PC-3 (cell line): ENCODE measurements around the gene CHMP5. TPM values are rescaled to one million over a fixed set of nuclear protein-coding genes. Genes with fewer than 3 reads are reported as not detected.

Experiments used
- ATAC-seq: fragments of 200-7000 bp; cut with Tn5 transposase; 2 replicates; pipeline ENCODE4 v1.9.1; 2020; ENCODE audit warnings: mild to moderate bottlenecking, moderate library complexity
- BruUV-seq: library from RNA; stranded (reverse); fragments of 400-500 nt; replicated peaks from 2 replicates; lab custom pipeline; 2021; lab: Mats Ljungman, UMichigan
- CTCF ChIA-PET: fragments of 300-600 bp; sonication (Branson Sonifier 250); formaldehyde crosslinking; loops from one replicate; lab custom pipeline; 2022; ENCODE audit warnings: antibody characterized with exemption; lab: Charles Lee
- POLR2A ChIA-PET: fragments of 300-600 bp; sonication (Branson Sonifier 250); formaldehyde crosslinking; loops from one replicate; lab custom pipeline; 2022; ENCODE audit warnings: antibody characterized with exemption; ENCODE audit not compliant: unreplicated experiment; lab: Charles Lee
- DNase-seq: peaks from one replicate; pipeline ENCODE4 v3.0.0-alpha.2; 2015
- H2AFZ ChIP-seq: fragments of 300-600 bp; sonication (generic); 2 replicates; pipeline ENCODE4 v1.6.0; 2016; ENCODE audit warnings: antibody characterized with exemption, low read length
- H3F3A ChIP-seq: fragments of 300-600 bp; sonication (generic); one replicate; pipeline ENCODE4 v1.6.0; 2017; ENCODE audit warnings: antibody characterized with exemption, low read length, control low read depth, mild to moderate bottlenecking; ENCODE audit not compliant: unreplicated experiment
- H3K27ac ChIP-seq: fragments of 300-600 bp; sonication (generic); 2 replicates; pipeline ENCODE4 v1.5.1; 2016; ENCODE audit warnings: mild to moderate bottlenecking, low read length
- H3K27me3 ChIP-seq: fragments of 300-600 bp; sonication (generic); 2 replicates; pipeline ENCODE4 v1.6.1; 2016; ENCODE audit warnings: low read length, mixed read lengths
- H3K36me3 ChIP-seq: fragments of 300-600 bp; sonication (generic); 2 replicates; pipeline ENCODE4 v1.6.1; 2016; ENCODE audit warnings: low read depth, mixed run types, low read length, mixed read lengths
- H3K4me1 ChIP-seq: fragments of 300-600 bp; sonication (generic); 2 replicates; pipeline ENCODE4 v1.5.1; 2016; ENCODE audit warnings: low read length; ENCODE audit not compliant: insufficient read depth
- H3K4me2 ChIP-seq: fragments of 300-600 bp; sonication (generic); 2 replicates; pipeline ENCODE4 v1.6.0; 2016; ENCODE audit warnings: low read length
- H3K4me3 ChIP-seq: fragments of 300-600 bp; sonication (generic); 2 replicates; pipeline ENCODE4 v1.5.1; 2016; ENCODE audit warnings: mild to moderate bottlenecking, low read length, mixed read lengths
- H3K79me2 ChIP-seq: fragments of 300-600 bp; sonication (generic); 2 replicates; pipeline ENCODE4 v1.6.1; 2017; ENCODE audit warnings: low read length, mixed read lengths
- H3K9ac ChIP-seq: fragments of 300-600 bp; sonication (generic); 2 replicates; pipeline ENCODE4 v1.6.0; 2016; ENCODE audit warnings: mild to moderate bottlenecking, low read length
- H3K9me2 ChIP-seq: fragments of 300-600 bp; sonication (generic); replicated peaks from 2 replicates; pipeline ENCODE4 v1.6.1; 2016; ENCODE audit warnings: mixed run types, low read length, mixed read lengths
- H3K9me3 ChIP-seq: fragments of 300-600 bp; sonication (generic); 2 replicates; pipeline ENCODE4 v1.6.1; 2016; ENCODE audit warnings: low read length, mixed read lengths
- H4K20me1 ChIP-seq: fragments of 300-600 bp; sonication (generic); 2 replicates; pipeline ENCODE4 v1.6.1; 2016; ENCODE audit warnings: low read length, mixed read lengths
- CTCF ChIP-seq: fragments of 300-600 bp; sonication (generic); conservative IDR thresholded peaks from 2 replicates; pipeline ENCODE4 v1.5.1; 2017; ENCODE audit warnings: antibody characterized with exemption, low read depth, mild to moderate bottlenecking, low read length
- EZH2 ChIP-seq: fragments of 300-600 bp; sonication (generic); IDR thresholded peaks from one replicate; pipeline ENCODE4 v1.6.1; 2017; ENCODE audit warnings: antibody characterized with exemption, mild to moderate bottlenecking, low read length; ENCODE audit not compliant: unreplicated experiment
- EZH2phosphoT487 ChIP-seq: fragments of 300-600 bp; sonication (generic); IDR thresholded peaks from 2 replicates; pipeline ENCODE4 v1.6.1; 2018; ENCODE audit warnings: mild to moderate bottlenecking, antibody characterized with exemption, low read length, borderline replicate concordance
- intact Hi-C: fragments of 100-400 bp; cut with micrococcal nuclease; formaldehyde crosslinking; loops from 2 replicates; pipeline ENCODE4 v1.9.0; 2023
- total RNA-seq: library from RNA; depleted of rRNA; stranded (reverse); fragments of >200 nt; gene quantifications from 2 replicates; pipeline ENCODE4 v1.2.3, GENCODE V29; 2014

Gene CHMP5
- total RNA-seq, 1 experiment from 2014 or later, result 65.0 TPM

DNA sequence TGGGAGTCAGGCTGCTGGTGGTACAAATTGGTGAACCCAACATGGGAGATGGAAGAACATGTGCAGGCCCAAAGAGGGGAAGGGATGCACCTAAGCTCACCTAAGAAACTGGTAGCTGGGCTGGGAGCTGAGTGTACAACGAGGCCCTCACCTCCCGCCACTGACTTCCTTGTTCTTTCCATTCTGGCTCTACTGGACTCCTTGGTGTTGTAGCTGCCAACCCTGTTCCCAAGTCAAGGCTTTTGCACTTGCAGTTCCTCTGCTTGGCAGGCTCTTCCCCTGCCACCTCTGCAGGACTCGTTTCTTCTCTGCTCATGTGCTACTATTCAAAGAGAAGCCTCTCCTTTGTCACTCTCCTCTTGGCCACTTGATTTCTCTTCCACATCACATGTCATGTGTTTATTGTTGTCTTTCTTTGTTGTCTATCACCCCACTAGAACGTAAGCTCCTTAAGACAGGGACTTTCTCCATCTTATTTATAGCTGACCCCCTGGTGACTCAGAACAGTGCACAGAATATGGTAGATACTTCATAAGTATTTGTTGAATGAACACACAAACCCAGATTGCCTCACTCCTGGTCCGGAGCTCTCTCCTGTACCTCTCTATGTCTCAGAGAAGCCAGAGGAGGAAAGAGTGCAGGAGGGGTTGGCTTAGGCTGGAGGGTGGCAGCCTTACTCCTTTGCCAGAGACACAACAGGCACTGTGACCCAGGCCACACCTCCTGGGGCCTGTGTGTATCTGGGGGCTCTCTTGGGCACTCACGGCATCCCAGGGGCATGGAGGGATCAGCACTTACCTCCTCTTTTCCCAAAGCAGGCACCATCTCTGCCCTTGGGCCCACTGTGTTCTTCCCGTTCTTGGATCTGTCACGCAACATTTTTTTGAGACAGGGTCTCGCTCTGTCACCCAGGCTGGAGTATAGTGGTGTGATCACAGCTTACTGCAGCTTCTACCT, 30.1 kb upstream of the CHMP5 start:
- DNase-seq, result peak; percentile 22
- peak overlapping the region; percentile 98 for H3K27ac ChIP-seq
- H3F3A ChIP-seq, result no peaks in the 10 kb centered on the region
- H3K9ac ChIP-seq, result peak overlapping the region; percentile 93
- peak overlapping the region; percentile 40 for H3K4me2 ChIP-seq
- ATAC-seq, result no peak
- peaks cover 45% of the 10 kb centered on the region for H3K4me1 ChIP-seq
- no peaks in the 10 kb centered on the region for H3K79me2 ChIP-seq
- intact Hi-C loops, result loop anchor here (2.0 kb wide), 1 partner anchor 30 kb away; the partner anchor contains the start of genes BAG1 and CHMP5
- no peak overlapping the region for H3K4me3 ChIP-seq
- H3K27me3 ChIP-seq, result no peaks in the 10 kb centered on the region
- H4K20me1 ChIP-seq, result no peaks in the 10 kb centered on the region
- TF ChIP-seq CTCF (no peak), EZH2phosphoT487 (no peak), EZH2 (no peak)
- H2AFZ ChIP-seq, result no peak overlapping the region
- CTCF ChIA-PET, result interaction anchor here (0.5 to 1.6 kb wide), 2 partner anchors 55 to 218 kb away, joined by 3 to 10 read pairs; partner anchors contain the start of gene NFX1
- no peaks in the 10 kb centered on the region for H3K9me3 ChIP-seq
- no peaks in the 10 kb centered on the region for H3K36me3 ChIP-seq
- POLR2A ChIA-PET, result no interaction called here
- no peaks in the 10 kb centered on the region for H3K9me2 ChIP-seq
- TSS peak; percentile 80 for BruUV-seq

GRCh38 chr9:33236571-33236970, 28.3 kb upstream of the CHMP5 start:
- H3K79me2 ChIP-seq, result no peaks in the 10 kb centered on the region
- no peaks in the 10 kb centered on the region for H3K9me3 ChIP-seq
- H3F3A ChIP-seq, result no peaks in the 10 kb centered on the region
- H3K27ac ChIP-seq, result no peak overlapping the region
- no peak overlapping the region for H3K4me3 ChIP-seq
- POLR2A ChIA-PET, result no interaction called here
- TF ChIP-seq EZH2, result no peak
- no peak for TF ChIP-seq EZH2phosphoT487
- TF ChIP-seq CTCF, result no peak
- no peaks in the 10 kb centered on the region for H4K20me1 ChIP-seq
- BruUV-seq, result no TSS peak
- DNase-seq, result no peak
- no peaks in the 10 kb centered on the region for H3K9me2 ChIP-seq
- no peak overlapping the region for H3K4me2 ChIP-seq
- no peak for ATAC-seq
- peaks cover 34% of the 10 kb centered on the region for H3K4me1 ChIP-seq
- CTCF ChIA-PET, result no interaction called here
- no peaks in the 10 kb centered on the region for H3K27me3 ChIP-seq
- intact Hi-C loops, result no loop called here
- no peak overlapping the region for H2AFZ ChIP-seq
- H3K9ac ChIP-seq, result no peak overlapping the region
- H3K36me3 ChIP-seq, result no peaks in the 10 kb centered on the region

DNA sequence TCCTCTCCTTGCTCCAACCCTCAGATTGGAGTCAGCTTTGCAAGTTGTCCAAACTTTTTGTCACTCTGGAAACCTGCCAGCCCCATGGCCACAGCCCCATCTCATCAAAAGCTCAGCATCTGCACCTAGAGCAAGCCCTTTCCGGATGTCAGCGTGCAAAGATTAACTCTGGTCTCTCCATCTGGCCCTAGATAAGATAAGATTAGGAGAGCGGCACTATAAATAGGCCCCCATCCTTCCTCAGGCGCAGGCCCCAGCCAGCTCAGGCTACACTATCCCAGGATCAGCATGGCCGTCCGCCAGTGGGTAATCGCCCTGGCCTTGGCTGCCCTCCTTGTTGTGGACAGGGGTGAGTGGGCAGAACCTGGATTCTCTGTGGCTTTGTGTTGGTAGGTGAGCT, 24.9 kb upstream of the CHMP5 start, which contains the start of gene SPINK4:
TSS of gene SPINK4 (plus strand) at position 247 of the 400 bp plus-strand sequence. CDS start at position 289, 42 bp downstream.
- ChIA-PET CTCF (no interaction called here), POLR2A (no interaction called here)
- H4K20me1 ChIP-seq, result no peaks in the 10 kb centered on the region
- no peaks in the 10 kb centered on the region for H3K36me3 ChIP-seq
- intact Hi-C loops, result no loop called here
- TF ChIP-seq EZH2 (no peak), EZH2phosphoT487 (no peak), CTCF (no peak)
- no peak within 1 kb of the TSS for H2AFZ ChIP-seq
- H3K4me2 ChIP-seq, result no peak within 1 kb of the TSS
- no peaks in the 10 kb centered on the region for H3K9me3 ChIP-seq
- no peak within 1 kb of the TSS for H3K27ac ChIP-seq
- no TSS peak for BruUV-seq
- H3K9me2 ChIP-seq, result no peaks in the 10 kb centered on the region
- peaks cover 3% of the 10 kb centered on the region for H3K4me1 ChIP-seq
- no peak within 1 kb of the TSS for H3K9ac ChIP-seq
- H3K27me3 ChIP-seq, result no peaks in the 10 kb centered on the region
- no peaks in the 10 kb centered on the region for H3K79me2 ChIP-seq
- ATAC-seq (no peak), DNase-seq (no peak)
- H3F3A ChIP-seq, result no peaks in the 10 kb centered on the region
- H3K4me3 ChIP-seq, result no peak within 1 kb of the TSS
